B cell (primary cell): ENCODE measurements around the gene NAP1L1.

Source experiments
- CTCF ChIP-seq: fragments of 200-600 bp; IDR thresholded peaks from one replicate; pipeline ENCODE4 v1.8.0; 2022; ENCODE audit warnings: antibody characterized with exemption, mild to moderate bottlenecking
- EZH2 ChIP-seq: IDR thresholded peaks from 2 replicates; pipeline ENCODE4 v1.6.1; 2012; ENCODE audit warnings: borderline replicate concordance, low read depth, mild to moderate bottlenecking, moderate library complexity, low read length; ENCODE audit not compliant: insufficient read depth, poor library complexity, severe bottlenecking

GRCh38 chr12:76014007-76014406 lies 70.5 kb downstream of the NAP1L1 start:
- TF ChIP-seq CTCF: no peak
- no peak for TF ChIP-seq EZH2
